NCI-H128 (cell line): Measurements from ENCODE around the gene COL25A1.

Source experiments
- DNase-seq: peaks from one replicate; lab custom pipeline; 2025; ENCODE audit not compliant: unreplicated experiment; lab: John Stamatoyannopoulos, UW

COL25A1 gene

GRCh38 chr4:108926781-108927180 lies 375.7 kb downstream of the COL25A1 start:
- no peak for DNase-seq

- DNase-seq, result no peak
These were observed 376.4 kb downstream of the COL25A1 start for GRCh38 chr4:108926061-108926460.

- no peak for DNase-seq
These were observed 380.3 kb downstream of the COL25A1 start for GRCh38 chr4:108922191-108922590.

GRCh38 chr4:108920395-108921087 lies 381.9 kb downstream of the COL25A1 start:
- no peak for DNase-seq

GRCh38 chr4:108919226-108919893 lies 383.1 kb downstream of the COL25A1 start:
- DNase-seq, result no peak

GRCh38 chr4:108917255-108917654 lies 385.2 kb downstream of the COL25A1 start:
- no peak for DNase-seq

- no peak for DNase-seq
These were observed 385.8 kb downstream of the COL25A1 start for GRCh38 chr4:108916638-108917037.

- DNase-seq, result no peak
These were observed 395.5 kb downstream of the COL25A1 start for GRCh38 chr4:108906866-108907367.

GRCh38 chr4:108906006-108906405 lies 396.5 kb downstream of the COL25A1 start:
- DNase-seq, result no peak

- DNase-seq, result no peak
These were observed 398.8 kb downstream of the COL25A1 start for GRCh38 chr4:108903464-108904221.

- DNase-seq, result no peak
These were observed 399.7 kb downstream of the COL25A1 start for GRCh38 chr4:108902769-108903168.

- no peak for DNase-seq
These were observed 401.2 kb downstream of the COL25A1 start for GRCh38 chr4:108901291-108901690.

- no peak for DNase-seq
These were observed 402.4 kb downstream of the COL25A1 start for GRCh38 chr4:108900018-108900580.

- no peak for DNase-seq
These were observed 409.0 kb downstream of the COL25A1 start for GRCh38 chr4:108893468-108893867.

GRCh38 chr4:108891896-108892590 lies 410.4 kb downstream of the COL25A1 start:
- no peak for DNase-seq

GRCh38 chr4:108890484-108890881 lies 412.0 kb downstream of the COL25A1 start:
- no peak for DNase-seq

- DNase-seq, result no peak
These were observed 412.6 kb downstream of the COL25A1 start for GRCh38 chr4:108889696-108890483.

- DNase-seq, result no peak
These were observed 413.7 kb downstream of the COL25A1 start for GRCh38 chr4:108888769-108889168.

- DNase-seq, result no peak
These were observed 415.4 kb downstream of the COL25A1 start for GRCh38 chr4:108887034-108887433.

- no peak for DNase-seq
These were observed 417.2 kb downstream of the COL25A1 start for GRCh38 chr4:108885211-108885610.
